Prostate gland (tissue), 2 donors: ENCODE results near the gene TBL2. TPM values are rescaled to one million over a fixed set of nuclear protein-coding genes. Genes with fewer than 3 reads are reported as not detected.

ENCODE experiments used
- DNase-seq: peaks from one replicate; pipeline ENCODE4 v3.0.0-alpha.2; 2019; ENCODE audit warnings: low spot score
- H3K27ac ChIP-seq, 2 donors: fragments of 200-600 bp; sonication (generic); 2 replicates each; pipeline ENCODE4 v1.5.1; 2017 to 2019
- H3K27me3 ChIP-seq: fragments of 200-600 bp; sonication (generic); replicated peaks from 2 replicates; pipeline ENCODE4 v1.5.1; 2019; ENCODE audit not compliant: insufficient read depth
- H3K36me3 ChIP-seq, 2 donors: fragments of 200-600 bp; sonication (generic); 1 replicate in 1 of 2; 2 replicates in 1 of 2; pipeline versions ENCODE4 v1.5.1 to v1.8.1; 2017 to 2019
- H3K4me1 ChIP-seq: fragments of 200-600 bp; sonication (generic); replicated peaks from 2 replicates; pipeline ENCODE4 v1.5.1; 2019
- H3K4me3 ChIP-seq, 2 donors: fragments of 200-600 bp; sonication (generic); 2 replicates each; pipeline ENCODE4 v1.5.1; 2017 to 2019
- H3K9me3 ChIP-seq: fragments of 200-600 bp; sonication (generic); 2 replicates; pipeline ENCODE4 v1.5.1; 2017
- POLR2A ChIP-seq: fragments of 450-650 bp; IDR thresholded peaks from one replicate; pipeline ENCODE4 v1.6.1; 2016; ENCODE audit warnings: antibody characterized with exemption, mild to moderate bottlenecking
- POLR2AphosphoS5 ChIP-seq: sonication (generic); formaldehyde crosslinking; IDR thresholded peaks from one replicate; pipeline ENCODE4 v1.6.1; 2017; ENCODE audit warnings: antibody characterized with exemption
- WGBS: methylation state at CpG from one replicate; pipeline ENCODE4 v1.1.5; 2018; 5-methylcytosine and 5-hydroxymethylcytosine counted together
- intact Hi-C: fragments of 100-400 bp; cut with DNase I; formaldehyde crosslinking; loops from one replicate; pipeline ENCODE4 v1.14.2; 2022
- total RNA-seq, 2 donors: library from RNA; depleted of rRNA; stranded (reverse); fragments of >200 nt; gene quantifications; one replicate each; pipeline ENCODE4 v1.1.0, GENCODE V29; 2016
- TF ChIP-seq, protein P1 (sequence below), 4 experiments: fragments of 200-600 bp in 2 of 4; fragments of 450-650 bp in 2 of 4; sonication (generic) in 2 of 4; IDR thresholded peaks; 1 replicate in 3 of 4; 2 replicates in 1 of 4; pipeline ENCODE4 v1.5.1; 2016 to 2019; ENCODE audit warnings: antibody characterized with exemption in 4 of 4, mild to moderate bottlenecking in 2 of 4, moderate library complexity in 2 of 4

The TBL2 gene
- total RNA-seq, 2 donors from 2014 or later: 73.5 to 112 TPM

DNA sequence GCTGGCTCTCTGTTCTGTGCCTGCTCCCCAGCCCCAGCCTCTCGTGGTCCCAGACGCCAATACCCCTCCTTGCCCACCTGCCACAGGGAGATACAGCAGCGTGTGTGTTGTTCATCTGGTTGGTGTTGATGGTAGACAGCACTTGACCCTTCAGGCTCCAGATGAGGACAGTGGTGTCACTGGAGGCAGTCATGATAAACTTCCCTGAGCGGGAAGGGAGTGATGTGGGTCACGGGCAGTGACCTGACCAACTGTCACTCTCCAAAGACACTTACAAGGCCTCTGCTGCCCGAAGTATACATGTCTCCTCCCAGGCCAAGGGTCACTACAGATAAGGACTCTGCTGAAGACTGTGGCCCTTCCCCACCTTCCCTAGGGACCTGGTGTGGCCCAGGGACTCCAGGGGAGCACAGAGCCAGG lies 5.6 kb downstream of the TBL2 start:
- WGBS: 84% methylated on average over 6 of the region's 6 CpGs
- intact Hi-C loops: no loop called here
- Histone ChIP-seq H3K27me3 (no peaks in the 10 kb centered on the region), H3K36me3 (peaks cover 17 to 24% of the 10 kb centered on the region in 2 donors), H3K4me1 (no peaks in the 10 kb centered on the region), H3K9me3 (no peaks in the 10 kb centered on the region), H3K4me3 (no peak overlapping the region), H3K27ac (no peak overlapping the region)
- no peak for DNase-seq
- TF ChIP-seq POLR2AphosphoS5 (no peak), POLR2A (no peak)
- TF ChIP-seq, protein P1, sequence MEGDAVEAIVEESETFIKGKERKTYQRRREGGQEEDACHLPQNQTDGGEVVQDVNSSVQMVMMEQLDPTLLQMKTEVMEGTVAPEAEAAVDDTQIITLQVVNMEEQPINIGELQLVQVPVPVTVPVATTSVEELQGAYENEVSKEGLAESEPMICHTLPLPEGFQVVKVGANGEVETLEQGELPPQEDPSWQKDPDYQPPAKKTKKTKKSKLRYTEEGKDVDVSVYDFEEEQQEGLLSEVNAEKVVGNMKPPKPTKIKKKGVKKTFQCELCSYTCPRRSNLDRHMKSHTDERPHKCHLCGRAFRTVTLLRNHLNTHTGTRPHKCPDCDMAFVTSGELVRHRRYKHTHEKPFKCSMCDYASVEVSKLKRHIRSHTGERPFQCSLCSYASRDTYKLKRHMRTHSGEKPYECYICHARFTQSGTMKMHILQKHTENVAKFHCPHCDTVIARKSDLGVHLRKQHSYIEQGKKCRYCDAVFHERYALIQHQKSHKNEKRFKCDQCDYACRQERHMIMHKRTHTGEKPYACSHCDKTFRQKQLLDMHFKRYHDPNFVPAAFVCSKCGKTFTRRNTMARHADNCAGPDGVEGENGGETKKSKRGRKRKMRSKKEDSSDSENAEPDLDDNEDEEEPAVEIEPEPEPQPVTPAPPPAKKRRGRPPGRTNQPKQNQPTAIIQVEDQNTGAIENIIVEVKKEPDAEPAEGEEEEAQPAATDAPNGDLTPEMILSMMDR (IDR thresholded peaks at IDR 0.05): no peak

DNA sequence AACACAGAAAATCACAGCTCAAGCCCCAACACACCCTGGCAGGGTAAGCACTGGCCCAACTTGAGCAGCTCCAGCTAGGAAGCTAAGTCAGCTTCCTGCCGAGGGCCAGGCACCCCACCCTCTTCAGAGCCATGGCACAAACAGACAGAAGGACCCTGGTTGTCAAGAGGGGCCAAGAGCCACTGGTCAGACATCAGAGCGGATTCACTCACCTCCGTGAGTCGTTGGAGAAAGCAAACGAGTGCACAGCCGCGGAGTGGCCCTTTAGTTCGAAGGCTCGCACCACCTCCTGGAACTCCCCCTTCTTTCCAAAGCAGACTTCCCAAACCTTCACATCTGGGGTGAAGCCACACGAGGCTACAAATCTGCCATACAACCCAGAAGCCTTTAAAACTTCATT lies 7.4 kb downstream of the TBL2 start:
- Histone ChIP-seq H3K4me1 (no peaks in the 10 kb centered on the region), H3K27me3 (no peaks in the 10 kb centered on the region), H3K27ac (no peak overlapping the region), H3K36me3 (peaks cover 17 to 24% of the 10 kb centered on the region in 2 donors), H3K9me3 (no peaks in the 10 kb centered on the region), H3K4me3 (no peak overlapping the region)
- TF ChIP-seq POLR2A (no peak), POLR2AphosphoS5 (no peak)
- TF ChIP-seq, protein P1 (IDR thresholded peaks at IDR 0.05): no peak
- WGBS: 89% methylated on average over 10 of the region's 10 CpGs
- no peak for DNase-seq
- intact Hi-C loops: no loop called here

DNA sequence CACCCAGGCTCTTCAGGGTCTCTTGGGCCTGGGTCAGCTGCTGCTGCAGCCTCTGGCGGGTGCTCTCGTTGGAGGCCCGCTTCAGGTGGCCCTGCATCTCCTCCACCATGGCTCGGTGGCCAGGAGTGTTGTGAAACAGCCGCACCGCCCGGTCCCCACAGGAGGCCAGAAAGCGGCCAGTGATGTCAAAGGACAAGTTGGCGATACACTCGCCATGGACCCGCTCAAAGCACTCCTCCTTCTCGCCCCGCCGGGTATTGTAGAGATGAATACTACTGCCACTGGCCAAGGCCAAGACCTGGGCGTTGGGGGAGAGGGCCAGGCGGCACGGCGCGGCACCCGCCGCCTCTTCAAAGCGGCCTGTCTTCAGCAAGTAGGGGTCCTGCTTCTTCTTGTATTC lies 7.9 kb downstream of the TBL2 start:
- no peak for TF ChIP-seq POLR2AphosphoS5
- no peak for TF ChIP-seq POLR2A
- TF ChIP-seq, protein P1 (IDR thresholded peaks at IDR 0.05): no peak
- Histone ChIP-seq H3K27ac (no peak overlapping the region), H3K4me1 (no peaks in the 10 kb centered on the region), H3K9me3 (no peaks in the 10 kb centered on the region), H3K36me3 (peaks cover 17 to 24% of the 10 kb centered on the region in 2 donors), H3K27me3 (no peaks in the 10 kb centered on the region), H3K4me3 (no peak overlapping the region)
- WGBS: 97% methylated on average over 22 of the region's 22 CpGs
- no peak for DNase-seq
- intact Hi-C loops: no loop called here

DNA sequence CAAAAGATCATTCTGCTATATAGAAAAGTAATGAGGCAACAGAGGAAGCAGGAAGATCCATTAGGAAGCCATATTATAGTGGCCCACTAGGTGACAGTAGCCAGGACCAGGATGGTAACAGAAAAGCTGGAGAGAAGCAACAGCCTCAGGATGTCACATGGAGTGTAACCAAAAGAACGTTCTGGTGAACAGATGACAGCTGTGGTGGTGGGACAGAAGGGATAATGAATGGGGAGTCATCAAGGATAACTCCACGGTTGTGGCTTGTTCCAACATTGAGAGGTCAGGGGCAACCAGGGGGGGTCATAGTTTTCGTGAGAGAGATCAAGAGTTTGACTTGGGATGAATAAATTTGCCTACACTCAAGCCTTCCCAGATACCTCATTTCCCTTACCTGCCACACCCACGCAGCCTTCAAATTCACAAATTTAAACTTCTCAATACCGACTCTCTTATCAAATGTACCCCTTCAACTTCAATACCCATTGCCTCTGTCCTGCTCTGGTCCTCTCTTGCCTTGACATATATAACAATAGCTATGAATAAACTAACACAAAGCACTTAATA lies 9.3 kb downstream of the TBL2 start:
- peaks cover 14 to 24% of the 10 kb centered on the region in 2 donors for H3K36me3 ChIP-seq
- TF ChIP-seq, protein P1 (IDR thresholded peaks at IDR 0.05): no peak
- TF ChIP-seq POLR2A (no peak), POLR2AphosphoS5 (no peak)
- intact Hi-C loops: no loop called here
- H3K9me3 ChIP-seq: no peaks in the 10 kb centered on the region
- no peak overlapping the region for H3K27ac ChIP-seq
- H3K4me3 ChIP-seq: no peak overlapping the region
- no peaks in the 10 kb centered on the region for H3K27me3 ChIP-seq
- no peak for DNase-seq
- H3K4me1 ChIP-seq: no peaks in the 10 kb centered on the region
- 71% methylated on average over 5 of the region's 5 CpGs for WGBS

DNA sequence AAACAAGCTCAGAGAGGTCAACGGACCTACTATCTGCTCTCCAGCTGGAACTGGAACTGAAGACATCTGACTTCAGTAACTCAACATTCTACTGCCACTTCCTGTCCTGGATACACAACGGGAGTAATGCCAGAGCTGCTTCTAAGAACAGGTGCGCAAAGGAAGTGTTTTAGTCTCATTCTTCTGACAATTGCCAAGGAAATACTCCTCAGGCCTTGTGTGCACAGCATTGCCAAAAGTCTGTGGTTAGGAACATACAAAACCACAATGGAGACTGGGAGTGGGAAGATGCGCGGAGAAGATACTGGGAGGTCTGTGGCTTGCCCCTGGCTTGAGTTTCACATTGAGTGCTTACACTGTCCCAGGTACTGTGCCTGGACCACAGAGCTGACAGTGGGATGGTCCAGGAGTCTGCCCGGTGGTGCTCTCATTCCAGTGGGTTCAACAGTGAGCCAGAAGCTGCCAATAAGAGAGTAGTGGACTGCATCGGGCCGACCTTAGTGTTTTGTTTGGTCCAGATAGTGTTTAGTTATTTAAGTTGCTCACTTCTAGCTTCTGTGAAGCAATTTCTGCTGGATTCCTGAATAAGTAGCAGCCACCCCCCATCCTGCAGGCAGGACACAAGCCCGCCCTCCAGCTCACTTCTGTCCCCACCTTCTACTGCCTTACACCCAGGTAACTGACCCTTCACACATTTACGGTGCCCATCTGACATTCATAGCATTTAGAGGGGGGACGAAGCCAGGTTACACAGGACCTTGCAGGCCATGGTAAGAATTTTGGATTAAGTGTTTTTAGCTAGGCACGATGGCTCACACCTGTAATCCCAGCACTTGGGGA lies 10.3 kb downstream of the TBL2 start:
- no peak for TF ChIP-seq POLR2AphosphoS5
- TF ChIP-seq POLR2A: no peak
- TF ChIP-seq, protein P1 (IDR thresholded peaks at IDR 0.05): no peak
- intact Hi-C loops: no loop called here
- peaks cover 7 to 20% of the 10 kb centered on the region in 2 donors for H3K36me3 ChIP-seq
- H3K9me3 ChIP-seq: no peaks in the 10 kb centered on the region
- no peaks in the 10 kb centered on the region for H3K27me3 ChIP-seq
- H3K27ac ChIP-seq: no peak overlapping the region
- WGBS: 59% methylated on average over 12 of the region's 12 CpGs
- no peaks in the 10 kb centered on the region for H3K4me1 ChIP-seq
- no peak for DNase-seq
- no peak overlapping the region for H3K4me3 ChIP-seq
